Measurements from ENCODE around the gene CCL2.

Gene CCL2

GRCh38 chr17:34252444-34253138 is 2.5 kb upstream of the CCL2 start:
- no peaks in the 10 kb centered on the region for H3K36me3 ChIP-seq (ENCODE audit: control insufficient read depth in 4 of 4, insufficient read depth in 4 of 4, low read length in 3 of 4)
- H3K9me3 ChIP-seq (ENCODE audit: control extremely low read depth in 1 of 5, control insufficient read depth in 4 of 5, insufficient read depth in 2 of 5, low read depth in 1 of 5, low read length in 4 of 5): no peaks in the 10 kb centered on the region
- CTCF ChIA-PET: interaction anchor here (1.3 to 1.4 kb wide), 2 partner anchors 52 to 109 kb away, joined by 3 to 8 read pairs; no protein-coding TSS in a partner anchor
- no peak overlapping the region for H3K4me3 ChIP-seq (ENCODE audit: control insufficient read depth in 1 of 7, extremely low read depth in 1 of 7, insufficient read depth in 4 of 7, low read depth in 2 of 7, low read length in 6 of 7)
- no peak for DNase-seq
- H3K27ac ChIP-seq (ENCODE audit: insufficient read depth in 1 of 2, low read depth in 1 of 2, low read length in 2 of 2, poor library complexity in 1 of 2, severe bottlenecking in 2 of 2): no peak overlapping the region
- POLR2A ChIA-PET: interaction anchor here (0.7 to 0.9 kb wide), 2 partner anchors 11 to 13 kb away, joined by 3 to 4 read pairs; no protein-coding TSS in a partner anchor
- peaks cover 0 to 3% (median 0%) of the 10 kb centered on the region in 5 experiments for H3K27me3 ChIP-seq (replicated peaks in 2 of 5; ENCODE audit: control insufficient read depth in 4 of 5, insufficient read depth in 5 of 5, low read length in 4 of 5)
- 85% methylated on average over 6 of the region's 6 CpGs for WGBS (ENCODE audit: insufficient coverage)
- H3K4me1 ChIP-seq (ENCODE audit: control extremely low read depth in 1 of 4, control insufficient read depth in 4 of 4, insufficient read depth in 4 of 4, low read length in 3 of 4): peaks cover 3 to 57% (median 37%) of the 10 kb centered on the region in 4 experiments

GRCh38 chr17:34253139-34253525 is 2.0 kb upstream of the CCL2 start:
- ChIA-PET POLR2A (no interaction called here), CTCF (interaction anchor here (1.3 to 1.4 kb wide), 2 partner anchors 52 to 108 kb away, joined by 3 to 8 read pairs; no protein-coding TSS in a partner anchor)
- peaks cover 0 to 3% (median 0%) of the 10 kb centered on the region in 5 experiments for H3K27me3 ChIP-seq (replicated peaks in 2 of 5; ENCODE audit: control insufficient read depth in 4 of 5, insufficient read depth in 5 of 5, low read length in 4 of 5)

GRCh38 chr17:34254146-34254545 is 939 bp upstream of the CCL2 start:
- H3K36me3 ChIP-seq (ENCODE audit: control insufficient read depth in 4 of 4, insufficient read depth in 4 of 4, low read length in 3 of 4): no peaks in the 10 kb centered on the region
- H3K27me3 ChIP-seq (replicated peaks in 2 of 5; ENCODE audit: control insufficient read depth in 4 of 5, insufficient read depth in 5 of 5, low read length in 4 of 5): peaks cover 0 to 3% (median 0%) of the 10 kb centered on the region in 5 experiments
- no peak for DNase-seq
- H3K9me3 ChIP-seq (ENCODE audit: control extremely low read depth in 1 of 5, control insufficient read depth in 4 of 5, insufficient read depth in 2 of 5, low read depth in 1 of 5, low read length in 4 of 5): no peaks in the 10 kb centered on the region
- CTCF ChIA-PET: interaction anchor here (1.5 to 3.5 kb wide), 2 partner anchors 12 to 107 kb away, joined by 7 to 21 read pairs; partner anchors contain the start of gene CCL1
- H3K4me3 ChIP-seq (ENCODE audit: control insufficient read depth in 1 of 7, extremely low read depth in 1 of 7, insufficient read depth in 4 of 7, low read depth in 2 of 7, low read length in 6 of 7): no peak overlapping the region
- H3K27ac ChIP-seq (ENCODE audit: insufficient read depth in 1 of 2, low read depth in 1 of 2, low read length in 2 of 2, poor library complexity in 1 of 2, severe bottlenecking in 2 of 2): no peak overlapping the region
- peaks cover 3 to 42% (median 31%) of the 10 kb centered on the region in 4 experiments for H3K4me1 ChIP-seq (ENCODE audit: control extremely low read depth in 1 of 4, control insufficient read depth in 4 of 4, insufficient read depth in 4 of 4, low read length in 3 of 4)
- WGBS (ENCODE audit: insufficient coverage): 75% methylated on average over 1 of the region's 3 CpGs
- POLR2A ChIA-PET: no interaction called here

More at GRCh38 chr17:34253139-34253525, 2.0 kb upstream of the CCL2 start:
- no peak for DNase-seq
- Histone ChIP-seq H3K9me3 (ENCODE audit: control extremely low read depth in 1 of 5, control insufficient read depth in 4 of 5, insufficient read depth in 2 of 5, low read depth in 1 of 5, low read length in 4 of 5) (no peaks in the 10 kb centered on the region), H3K36me3 (ENCODE audit: control insufficient read depth in 4 of 4, insufficient read depth in 4 of 4, low read length in 3 of 4) (no peaks in the 10 kb centered on the region), H3K4me3 (ENCODE audit: control insufficient read depth in 1 of 7, extremely low read depth in 1 of 7, insufficient read depth in 4 of 7, low read depth in 2 of 7, low read length in 6 of 7) (no peak overlapping the region), H3K27ac (ENCODE audit: insufficient read depth in 1 of 2, low read depth in 1 of 2, low read length in 2 of 2, poor library complexity in 1 of 2, severe bottlenecking in 2 of 2) (no peak overlapping the region), H3K4me1 (ENCODE audit: control extremely low read depth in 1 of 4, control insufficient read depth in 4 of 4, insufficient read depth in 4 of 4, low read length in 3 of 4) (peaks cover 3 to 53% (median 35%) of the 10 kb centered on the region in 4 experiments)
- WGBS (ENCODE audit: insufficient coverage): 100% methylated on average over 3 of the region's 3 CpGs

GRCh38 chr17:34255381-34255732 is 272 bp downstream of the CCL2 start:
- no peaks in the 10 kb centered on the region for H3K36me3 ChIP-seq (ENCODE audit: control insufficient read depth in 4 of 4, insufficient read depth in 4 of 4, low read length in 3 of 4)
- DNase-seq: no peak
- H3K4me3 ChIP-seq (ENCODE audit: control insufficient read depth in 1 of 7, extremely low read depth in 1 of 7, insufficient read depth in 4 of 7, low read depth in 2 of 7, low read length in 6 of 7): peak overlapping the region in 1 of 7 experiments; percentile 59
- POLR2A ChIA-PET: no interaction called here
- no peaks in the 10 kb centered on the region for H3K27me3 ChIP-seq (replicated peaks in 2 of 5; ENCODE audit: control insufficient read depth in 4 of 5, insufficient read depth in 5 of 5, low read length in 4 of 5)
- H3K27ac ChIP-seq (ENCODE audit: insufficient read depth in 1 of 2, low read depth in 1 of 2, low read length in 2 of 2, poor library complexity in 1 of 2, severe bottlenecking in 2 of 2): no peak overlapping the region
- peaks cover 3 to 38% (median 31%) of the 10 kb centered on the region in 4 experiments for H3K4me1 ChIP-seq (ENCODE audit: control extremely low read depth in 1 of 4, control insufficient read depth in 4 of 4, insufficient read depth in 4 of 4, low read length in 3 of 4)
- 44% methylated on average over 5 of the region's 5 CpGs for WGBS (ENCODE audit: insufficient coverage)
- CTCF ChIA-PET: interaction anchor here (0.9 to 3.5 kb wide), 4 partner anchors 12 to 106 kb away, joined by 3 to 21 read pairs (median 6); partner anchors contain the start of gene CCL1
- H3K9me3 ChIP-seq (ENCODE audit: control extremely low read depth in 1 of 5, control insufficient read depth in 4 of 5, insufficient read depth in 2 of 5, low read depth in 1 of 5, low read length in 4 of 5): no peaks in the 10 kb centered on the region

GRCh38 chr17:34255841-34256240 is 756 bp downstream of the CCL2 start:
- Histone ChIP-seq H3K4me3 (ENCODE audit: control insufficient read depth in 1 of 7, extremely low read depth in 1 of 7, insufficient read depth in 4 of 7, low read depth in 2 of 7, low read length in 6 of 7) (peak overlapping the region in 1 of 7 experiments; percentile 59), H3K36me3 (ENCODE audit: control insufficient read depth in 4 of 4, insufficient read depth in 4 of 4, low read length in 3 of 4) (no peaks in the 10 kb centered on the region), H3K9me3 (ENCODE audit: control extremely low read depth in 1 of 5, control insufficient read depth in 4 of 5, insufficient read depth in 2 of 5, low read depth in 1 of 5, low read length in 4 of 5) (no peaks in the 10 kb centered on the region), H3K4me1 (ENCODE audit: control extremely low read depth in 1 of 4, control insufficient read depth in 4 of 4, insufficient read depth in 4 of 4, low read length in 3 of 4) (peaks cover 3 to 38% (median 31%) of the 10 kb centered on the region in 4 experiments), H3K27me3 (replicated peaks in 2 of 5; ENCODE audit: control insufficient read depth in 4 of 5, insufficient read depth in 5 of 5, low read length in 4 of 5) (no peaks in the 10 kb centered on the region), H3K27ac (ENCODE audit: insufficient read depth in 1 of 2, low read depth in 1 of 2, low read length in 2 of 2, poor library complexity in 1 of 2, severe bottlenecking in 2 of 2) (no peak overlapping the region)
- POLR2A ChIA-PET: no interaction called here
- no peak for DNase-seq
- WGBS (ENCODE audit: insufficient coverage): 100% methylated on average over 1 of the region's 1 CpG
- CTCF ChIA-PET: interaction anchor here (0.9 to 3.5 kb wide), 4 partner anchors 12 to 105 kb away, joined by 3 to 21 read pairs (median 6); partner anchors contain the start of gene CCL1

- POLR2A ChIA-PET: no interaction called here
- Histone ChIP-seq H3K4me1 (ENCODE audit: control extremely low read depth in 1 of 4, control insufficient read depth in 4 of 4, insufficient read depth in 4 of 4, low read length in 3 of 4) (peaks cover 3 to 28% (median 18%) of the 10 kb centered on the region in 4 experiments), H3K4me3 (ENCODE audit: control insufficient read depth in 1 of 7, extremely low read depth in 1 of 7, insufficient read depth in 4 of 7, low read depth in 2 of 7, low read length in 6 of 7) (no peak overlapping the region), H3K27ac (ENCODE audit: insufficient read depth in 1 of 2, low read depth in 1 of 2, low read length in 2 of 2, poor library complexity in 1 of 2, severe bottlenecking in 2 of 2) (no peak overlapping the region), H3K9me3 (ENCODE audit: control extremely low read depth in 1 of 5, control insufficient read depth in 4 of 5, insufficient read depth in 2 of 5, low read depth in 1 of 5, low read length in 4 of 5) (no peaks in the 10 kb centered on the region), H3K36me3 (ENCODE audit: control insufficient read depth in 4 of 4, insufficient read depth in 4 of 4, low read length in 3 of 4) (no peaks in the 10 kb centered on the region), H3K27me3 (replicated peaks in 2 of 5; ENCODE audit: control insufficient read depth in 4 of 5, insufficient read depth in 5 of 5, low read length in 4 of 5) (no peaks in the 10 kb centered on the region)
- no peak for DNase-seq
- WGBS (ENCODE audit: insufficient coverage): 94% methylated on average over 4 of the region's 5 CpGs
- CTCF ChIA-PET: interaction anchor here (3.5 kb wide), 1 partner anchor 104 kb away, joined by 21 read pairs; the partner anchor contains the start of gene CCL1
Observed at GRCh38 chr17:34257299-34257985, 2.4 kb downstream of the CCL2 start.

GRCh38 chr17:34257986-34258326 is 2.9 kb downstream of the CCL2 start:
- Histone ChIP-seq H3K27ac (ENCODE audit: insufficient read depth in 1 of 2, low read depth in 1 of 2, low read length in 2 of 2, poor library complexity in 1 of 2, severe bottlenecking in 2 of 2) (no peak overlapping the region), H3K27me3 (replicated peaks in 2 of 5; ENCODE audit: control insufficient read depth in 4 of 5, insufficient read depth in 5 of 5, low read length in 4 of 5) (no peaks in the 10 kb centered on the region), H3K4me3 (ENCODE audit: control insufficient read depth in 1 of 7, extremely low read depth in 1 of 7, insufficient read depth in 4 of 7, low read depth in 2 of 7, low read length in 6 of 7) (no peak overlapping the region), H3K4me1 (ENCODE audit: control extremely low read depth in 1 of 4, control insufficient read depth in 4 of 4, insufficient read depth in 4 of 4, low read length in 3 of 4) (peaks cover 3 to 23% (median 15%) of the 10 kb centered on the region in 4 experiments), H3K36me3 (ENCODE audit: control insufficient read depth in 4 of 4, insufficient read depth in 4 of 4, low read length in 3 of 4) (no peaks in the 10 kb centered on the region), H3K9me3 (ENCODE audit: control extremely low read depth in 1 of 5, control insufficient read depth in 4 of 5, insufficient read depth in 2 of 5, low read depth in 1 of 5, low read length in 4 of 5) (no peaks in the 10 kb centered on the region)
- CTCF ChIA-PET: no interaction called here
- no peak for DNase-seq
- 100% methylated on average over 1 of the region's 1 CpG for WGBS (ENCODE audit: insufficient coverage)
- POLR2A ChIA-PET: no interaction called here
